Smooth muscle cell (in vitro differentiated cells): ENCODE results near the gene INO80E. TPM values are rescaled to one million over a fixed set of nuclear protein-coding genes. Genes with fewer than 3 reads are reported as not detected.

Experiments
- DNase-seq: peaks from one replicate; lab custom pipeline; 2025; ENCODE audit not compliant: unreplicated experiment; lab: John Stamatoyannopoulos, UW
- H2AFZ ChIP-seq: fragments of 200-600 bp; sonication (generic); 2 replicates; pipeline ENCODE4 v1.6.0; 2016; ENCODE audit warnings: antibody characterized with exemption, low read depth, mild to moderate bottlenecking
- H3F3A ChIP-seq: fragments of 200-600 bp; sonication (generic); 2 replicates; pipeline ENCODE4 v1.6.0; 2017; ENCODE audit warnings: antibody characterized with exemption, low read depth
- H3K27ac ChIP-seq: fragments of 200-600 bp; sonication (generic); 2 replicates; pipeline ENCODE4 v1.5.1; 2016; ENCODE audit warnings: low read depth, mild to moderate bottlenecking
- H3K27me3 ChIP-seq: fragments of 200-600 bp; sonication (generic); 2 replicates; pipeline ENCODE4 v1.6.1; 2016; ENCODE audit warnings: low read depth, mild to moderate bottlenecking
- H3K36me3 ChIP-seq: fragments of 200-600 bp; sonication (generic); 2 replicates; pipeline ENCODE4 v1.5.1; 2016; ENCODE audit warnings: low read depth
- H3K4me1 ChIP-seq: fragments of 200-600 bp; sonication (generic); 2 replicates; pipeline ENCODE4 v1.5.1; 2016; ENCODE audit warnings: low read depth
- H3K4me2 ChIP-seq: fragments of 200-600 bp; sonication (generic); 2 replicates; pipeline ENCODE4 v1.6.0; 2016; ENCODE audit warnings: mild to moderate bottlenecking
- H3K4me3 ChIP-seq: fragments of 200-600 bp; sonication (generic); 2 replicates; pipeline ENCODE4 v1.5.1; 2016; ENCODE audit warnings: mild to moderate bottlenecking
- H3K79me2 ChIP-seq: fragments of 200-600 bp; sonication (generic); 2 replicates; pipeline ENCODE4 v1.6.0; 2016; ENCODE audit warnings: low read depth, mild to moderate bottlenecking
- H3K9ac ChIP-seq: fragments of 200-600 bp; sonication (generic); 2 replicates; pipeline ENCODE4 v1.6.0; 2016; ENCODE audit warnings: low read depth
- H3K9me3 ChIP-seq: fragments of 200-600 bp; sonication (generic); replicated peaks from 2 replicates; pipeline ENCODE4 v1.5.1; 2016; ENCODE audit warnings: low read depth
- H4K20me1 ChIP-seq: fragments of 200-600 bp; sonication (generic); 2 replicates; pipeline ENCODE4 v1.6.0; 2016; ENCODE audit warnings: low read depth
- WGBS: methylation state at CpG from one replicate; pipeline ENCODE4 v1.1.7; 2016; ENCODE audit warnings: low lambda C conversion rate; 5-methylcytosine and 5-hydroxymethylcytosine counted together
- polyA plus RNA-seq: library from polyadenylated mRNA; unstranded; fragments of >200 nt; fragmentation: Nextera tagmentation; extraction: Ambion mirVana; gene quantifications from 2 replicates; pipeline ENCODE4 v1.2.1, GENCODE V29; 2016
- total RNA-seq: library from RNA; depleted of rRNA; stranded (reverse); fragments of >200 nt; gene quantifications from 2 replicates; pipeline ENCODE4 v1.2.3, GENCODE V29; 2014
- TF ChIP-seq, protein P1 (sequence below): fragments of 200-600 bp; sonication (generic); IDR thresholded peaks from 2 replicates; pipeline ENCODE4 v1.5.1; 2017; ENCODE audit warnings: borderline replicate concordance, mild to moderate bottlenecking, antibody characterized with exemption; ENCODE audit not compliant: insufficient read depth, poor library complexity, severe bottlenecking

The INO80E gene
- total and polyA plus RNA-seq, 2 experiments from 2014 or later, result 17.7 to 181 TPM

DNA sequence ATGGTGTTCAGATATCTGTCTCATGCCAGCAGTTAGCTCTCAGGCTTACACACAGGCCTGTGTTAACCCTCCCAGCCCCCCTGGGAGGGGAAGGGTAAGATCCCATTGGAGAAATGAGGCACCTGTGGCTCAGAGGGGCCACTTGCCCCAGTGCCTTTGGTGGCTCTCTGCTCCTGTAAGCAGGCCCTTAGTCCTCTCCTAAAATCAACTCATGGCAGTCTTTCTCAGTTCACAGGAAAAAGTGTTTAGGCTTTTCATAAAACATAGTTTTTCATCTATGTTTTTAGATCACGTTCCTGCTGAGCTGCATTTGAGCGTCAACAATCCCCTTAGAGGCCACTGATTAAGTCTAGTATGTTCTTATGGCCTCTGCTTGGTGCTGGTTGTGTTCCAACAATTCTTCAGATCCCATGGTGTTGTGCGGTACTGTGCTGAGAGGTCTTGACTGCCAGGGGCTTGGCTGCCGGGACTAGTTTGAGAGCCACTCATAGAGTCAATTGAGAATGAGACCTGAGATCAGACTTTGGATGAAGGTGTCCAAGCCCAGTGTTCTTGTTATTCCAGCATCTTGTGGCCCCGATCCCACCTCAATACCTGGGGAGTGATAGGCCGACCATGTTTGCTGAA, 11.8 kb upstream of the INO80E start:
- peaks cover 8% of the 10 kb centered on the region for H4K20me1 ChIP-seq
- no peaks in the 10 kb centered on the region for H3F3A ChIP-seq
- no peaks in the 10 kb centered on the region for H3K79me2 ChIP-seq
- no peak overlapping the region for H3K9ac ChIP-seq
- no peak overlapping the region for H3K4me2 ChIP-seq
- WGBS, result 96% methylated on average over 6 of the region's 6 CpGs
- no peak overlapping the region for H3K27ac ChIP-seq
- H2AFZ ChIP-seq, result no peak overlapping the region
- H3K27me3 ChIP-seq, result no peaks in the 10 kb centered on the region
- H3K4me1 ChIP-seq, result no peaks in the 10 kb centered on the region
- no peak for DNase-seq
- TF ChIP-seq, protein P1, sequence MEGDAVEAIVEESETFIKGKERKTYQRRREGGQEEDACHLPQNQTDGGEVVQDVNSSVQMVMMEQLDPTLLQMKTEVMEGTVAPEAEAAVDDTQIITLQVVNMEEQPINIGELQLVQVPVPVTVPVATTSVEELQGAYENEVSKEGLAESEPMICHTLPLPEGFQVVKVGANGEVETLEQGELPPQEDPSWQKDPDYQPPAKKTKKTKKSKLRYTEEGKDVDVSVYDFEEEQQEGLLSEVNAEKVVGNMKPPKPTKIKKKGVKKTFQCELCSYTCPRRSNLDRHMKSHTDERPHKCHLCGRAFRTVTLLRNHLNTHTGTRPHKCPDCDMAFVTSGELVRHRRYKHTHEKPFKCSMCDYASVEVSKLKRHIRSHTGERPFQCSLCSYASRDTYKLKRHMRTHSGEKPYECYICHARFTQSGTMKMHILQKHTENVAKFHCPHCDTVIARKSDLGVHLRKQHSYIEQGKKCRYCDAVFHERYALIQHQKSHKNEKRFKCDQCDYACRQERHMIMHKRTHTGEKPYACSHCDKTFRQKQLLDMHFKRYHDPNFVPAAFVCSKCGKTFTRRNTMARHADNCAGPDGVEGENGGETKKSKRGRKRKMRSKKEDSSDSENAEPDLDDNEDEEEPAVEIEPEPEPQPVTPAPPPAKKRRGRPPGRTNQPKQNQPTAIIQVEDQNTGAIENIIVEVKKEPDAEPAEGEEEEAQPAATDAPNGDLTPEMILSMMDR, result no peak
- H3K36me3 ChIP-seq, result peaks cover 6% of the 10 kb centered on the region
- H3K4me3 ChIP-seq, result no peak overlapping the region
- no peaks in the 10 kb centered on the region for H3K9me3 ChIP-seq

DNA sequence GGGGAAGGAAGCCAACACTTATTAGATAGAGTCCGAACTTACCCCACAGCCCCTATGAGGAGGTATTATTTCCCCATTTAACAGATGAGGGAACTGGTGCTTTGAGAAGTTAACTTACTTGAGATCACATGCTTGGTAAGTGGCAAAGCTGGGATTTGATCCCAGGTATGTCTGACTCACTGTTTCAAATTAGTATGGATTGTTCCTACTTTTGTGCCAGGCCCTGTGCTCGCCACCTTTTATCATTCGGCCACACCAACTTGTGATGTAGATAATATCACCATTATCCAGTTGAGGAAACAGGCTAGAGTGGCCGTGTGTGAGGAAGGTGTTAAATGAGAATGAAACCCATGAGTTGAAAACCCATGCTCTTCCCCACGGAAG, 11.3 kb upstream of the INO80E start:
- Histone ChIP-seq H3K4me1 (no peaks in the 10 kb centered on the region), H3K27me3 (no peaks in the 10 kb centered on the region), H3K79me2 (no peaks in the 10 kb centered on the region), H3K9me3 (no peaks in the 10 kb centered on the region), H3K9ac (no peak overlapping the region), H3K27ac (no peak overlapping the region), H3K4me3 (no peak overlapping the region), H3K36me3 (peaks cover 6% of the 10 kb centered on the region), H4K20me1 (peaks cover 4% of the 10 kb centered on the region), H3K4me2 (no peak overlapping the region), H3F3A (no peaks in the 10 kb centered on the region), H2AFZ (no peak overlapping the region)
- no peak for DNase-seq
- 98% methylated on average over 5 of the region's 5 CpGs for WGBS
- TF ChIP-seq, protein P1, result no peak

DNA sequence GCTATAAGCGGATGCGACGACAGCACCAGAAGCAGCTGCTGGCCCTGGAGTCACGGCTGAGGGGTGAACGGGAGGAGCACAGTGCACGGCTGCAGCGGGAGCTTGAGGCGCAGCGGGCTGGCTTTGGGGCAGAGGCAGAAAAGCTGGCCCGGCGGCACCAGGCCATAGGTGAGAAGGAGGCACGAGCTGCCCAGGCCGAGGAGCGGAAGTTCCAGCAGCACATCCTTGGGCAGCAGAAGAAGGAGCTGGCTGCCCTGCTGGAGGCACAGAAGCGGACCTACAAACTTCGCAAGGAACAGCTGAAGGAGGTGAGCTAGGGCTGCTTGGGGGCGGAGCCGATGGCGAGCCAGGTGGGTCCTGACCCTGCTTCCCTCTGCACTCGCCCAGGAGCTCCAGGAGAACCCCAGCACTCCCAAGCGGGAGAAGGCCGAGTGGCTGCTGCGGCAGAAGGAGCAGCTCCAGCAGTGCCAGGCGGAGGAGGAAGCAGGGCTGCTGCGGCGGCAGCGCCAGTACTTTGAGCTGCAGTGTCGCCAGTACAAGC, 10.7 kb upstream of the INO80E start:
- Histone ChIP-seq H2AFZ (no peak overlapping the region), H3K4me3 (no peak overlapping the region), H3K27ac (no peak overlapping the region), H3K9ac (no peak overlapping the region), H3K4me1 (no peaks in the 10 kb centered on the region), H3K79me2 (no peaks in the 10 kb centered on the region), H3K4me2 (no peak overlapping the region), H4K20me1 (peaks cover 4% of the 10 kb centered on the region), H3K36me3 (peaks cover 5% of the 10 kb centered on the region), H3K27me3 (no peaks in the 10 kb centered on the region), H3K9me3 (no peaks in the 10 kb centered on the region), H3F3A (peaks cover 2% of the 10 kb centered on the region)
- 96% methylated on average over 28 of the region's 28 CpGs for WGBS
- TF ChIP-seq, protein P1, result no peak
- no peak for DNase-seq

DNA sequence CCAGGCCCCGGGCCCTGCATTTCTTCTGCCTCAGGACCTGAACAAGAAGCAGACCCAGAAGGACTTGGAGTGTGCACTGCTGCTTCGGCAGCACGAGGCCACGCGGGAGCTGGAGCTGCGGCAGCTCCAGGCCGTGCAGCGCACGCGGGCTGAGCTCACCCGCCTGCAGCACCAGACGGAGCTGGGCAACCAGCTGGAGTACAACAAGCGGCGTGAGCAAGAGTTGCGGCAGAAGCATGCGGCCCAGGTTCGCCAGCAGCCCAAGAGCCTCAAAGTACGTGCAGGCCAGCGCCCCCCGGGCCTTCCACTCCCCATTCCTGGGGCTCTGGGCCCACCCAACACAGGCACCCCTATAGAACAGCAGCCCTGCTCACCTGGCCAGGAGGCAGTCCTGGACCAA, 9.8 kb upstream of the INO80E start:
- TF ChIP-seq, protein P1, result no peak
- DNase-seq, result no peak
- Histone ChIP-seq H3F3A (peaks cover 4% of the 10 kb centered on the region), H3K36me3 (no peaks in the 10 kb centered on the region), H3K9me3 (no peaks in the 10 kb centered on the region), H3K4me1 (no peaks in the 10 kb centered on the region), H3K79me2 (no peaks in the 10 kb centered on the region), H4K20me1 (no peaks in the 10 kb centered on the region), H3K9ac (no peak overlapping the region), H3K4me3 (no peak overlapping the region), H2AFZ (no peak overlapping the region), H3K4me2 (no peak overlapping the region), H3K27me3 (no peaks in the 10 kb centered on the region), H3K27ac (no peak overlapping the region)
- 97% methylated on average over 20 of the region's 20 CpGs for WGBS
